ENCODE measurements around the gene UBL5.
"Not testable (repeated sequence)": the region's sequence is repeated elsewhere in the genome, so short reads cannot be mapped to it uniquely, and the experiment has no call there.

The UBL5 gene

GRCh38 chr19:9789066-9789465 is 38.7 kb upstream of the UBL5 start:
- no peak for DNase-seq (ENCODE audit: low read depth)
- no peak for TF ChIP-seq CTCF (IDR thresholded peaks at IDR 0.05; ENCODE audit: control insufficient read depth, insufficient read depth, low read depth, low read length, missing control alignments)
- no peak overlapping the region for H3K4me3 ChIP-seq (ENCODE audit: control insufficient read depth, low read depth, low read length)

GRCh38 chr19:9789579-9789978 is 38.1 kb upstream of the UBL5 start:
- H3K4me3 ChIP-seq (ENCODE audit: control insufficient read depth, low read depth, low read length); DNase-seq (ENCODE audit: low read depth): not testable (repeated sequence)

GRCh38 chr19:9791073-9791367 is 36.7 kb upstream of the UBL5 start:
- not testable (repeated sequence) for H3K4me3 ChIP-seq (ENCODE audit: control insufficient read depth, low read depth, low read length); DNase-seq (ENCODE audit: low read depth)

- H3K4me3 ChIP-seq (ENCODE audit: control insufficient read depth, low read depth, low read length), result peak overlapping the region; percentile 86
- DNase-seq (ENCODE audit: low read depth), result peak; percentile 76
- TF ChIP-seq CTCF (IDR thresholded peaks at IDR 0.05; ENCODE audit: control insufficient read depth, insufficient read depth, low read depth, low read length, missing control alignments), result no peak
Measured at GRCh38 chr19:9791552-9792205, 36.0 kb upstream of the UBL5 start.

GRCh38 chr19:9792206-9793070 is 35.3 kb upstream of the UBL5 start:
- TF ChIP-seq CTCF (IDR thresholded peaks at IDR 0.05; ENCODE audit: control insufficient read depth, insufficient read depth, low read depth, low read length, missing control alignments), result no peak
- DNase-seq (ENCODE audit: low read depth), result peak; percentile 61
- H3K4me3 ChIP-seq (ENCODE audit: control insufficient read depth, low read depth, low read length), result peak overlapping the region; percentile 86

GRCh38 chr19:9793071-9793591 is 34.6 kb upstream of the UBL5 start:
- H3K4me3 ChIP-seq (ENCODE audit: control insufficient read depth, low read depth, low read length), result peak overlapping the region; percentile 86
- no peak for DNase-seq (ENCODE audit: low read depth)
- TF ChIP-seq CTCF (IDR thresholded peaks at IDR 0.05; ENCODE audit: control insufficient read depth, insufficient read depth, low read depth, low read length, missing control alignments), result no peak

- peak; percentile 86 for TF ChIP-seq CTCF (IDR thresholded peaks at IDR 0.05; ENCODE audit: control insufficient read depth, insufficient read depth, low read depth, low read length, missing control alignments)
- no peak overlapping the region for H3K4me3 ChIP-seq (ENCODE audit: control insufficient read depth, low read depth, low read length)
- peak; percentile 77 for DNase-seq (ENCODE audit: low read depth)
Measured at GRCh38 chr19:9796113-9796773, 31.5 kb upstream of the UBL5 start.

Data from AG09309 (cell line).